HCT116 (cell line): ENCODE results near the gene POLR2J. TPM values are rescaled to one million over a fixed set of nuclear protein-coding genes. Genes with fewer than 3 reads are reported as not detected.

Experiments used
- ATAC-seq: fragments of 200-7000 bp; cut with Tn5 transposase; 2 replicates; pipeline ENCODE4 v1.9.1; 2020; ENCODE audit warnings: mild to moderate bottlenecking, moderate library complexity
- BruUV-seq: library from RNA; stranded (reverse); fragments of 400-500 nt; replicated peaks from 2 replicates; lab custom pipeline; 2021; lab: Mats Ljungman, UMichigan
- CTCF ChIA-PET: fragments of 300-600 bp; sonication (Branson Sonifier 250); formaldehyde crosslinking; loops from one replicate; lab custom pipeline; 2021; ENCODE audit warnings: antibody characterized with exemption; lab: Charles Lee
- POLR2A ChIA-PET: fragments of 300-600, 350-600 bp; sonication (Branson Sonifier 250); formaldehyde crosslinking; loops from one replicate; lab custom pipeline; 2021; ENCODE audit warnings: antibody characterized with exemption; lab: Charles Lee
- RAD21 ChIA-PET, 2 experiments: fragments of 300-600 bp; sonication (Branson Sonifier 250); formaldehyde crosslinking; loops; one replicate each; lab custom pipeline; 2023; ENCODE audit warnings: low total read pairs in 2 of 2; ENCODE audit not compliant: uncharacterized antibody in 2 of 2, unreplicated experiment in 2 of 2, low non-redundant PET in 1 of 2; lab: Charles Lee
- DNase-seq: peaks from one replicate; pipeline ENCODE4 v3.0.0-alpha.2; 2010; ENCODE audit warnings: low read depth, low spot score
- H2AFZ ChIP-seq: fragments of 200-600 bp; shearing (Covaris generic), sonication (generic); 2 replicates; pipeline ENCODE4 v1.6.1; 2017; ENCODE audit warnings: low read depth, mixed run types, mixed read lengths, antibody characterized with exemption, low read length; ENCODE audit not compliant: poor library complexity, severe bottlenecking
- H3K27ac ChIP-seq: 2 replicates; pipeline ENCODE4 v1.5.1; 2012; ENCODE audit warnings: low read depth, low read length
- H3K27me3 ChIP-seq: fragments of 200-600 bp; sonication (generic); 2 replicates; pipeline ENCODE4 v1.6.1; 2016; ENCODE audit warnings: mixed run types, low read length, mixed read lengths; ENCODE audit not compliant: insufficient read depth
- H3K36me3 ChIP-seq, 2 experiments: fragments of 200-500 bp in 1 of 2; fragments of 200-600 bp in 1 of 2; sonication (Bioruptor generic) in 1 of 2; sonication (generic) in 1 of 2; 2 replicates each; pipeline versions ENCODE4 v1.5.1 to v1.6.1; 2014 to 2016; ENCODE audit warnings: low read length in 2 of 2, inconsistent platforms in 1 of 2, mixed read lengths in 1 of 2, mixed run types in 1 of 2; ENCODE audit not compliant: insufficient read depth in 2 of 2, control insufficient read depth in 1 of 2
- H3K4me1 ChIP-seq, 2 experiments: fragments of 200-600 bp in 1 of 2; sonication (generic) in 1 of 2; 2 replicates each; pipeline versions ENCODE4 v1.5.1 to v1.6.1; 2012 to 2017; ENCODE audit warnings: low read length in 2 of 2, inconsistent platforms in 1 of 2, mild to moderate bottlenecking in 1 of 2, mixed read lengths in 1 of 2, mixed run types in 1 of 2, moderate library complexity in 1 of 2; ENCODE audit not compliant: insufficient read depth in 2 of 2, control insufficient read depth in 1 of 2
- H3K4me2 ChIP-seq: fragments of 200-600 bp; sonication (generic); 2 replicates; pipeline ENCODE4 v1.6.1; 2017; ENCODE audit warnings: mixed run types, low read length, mixed read lengths
- H3K4me3 ChIP-seq, 2 experiments: fragments of 200-600 bp in 1 of 2; sonication (generic) in 1 of 2; replicated peaks in 1 of 2; 2 replicates each; pipeline ENCODE4 v1.5.1; 2011 to 2016; ENCODE audit warnings: low read length in 2 of 2, control low read depth in 1 of 2, low read depth in 1 of 2, mild to moderate bottlenecking in 1 of 2, mixed read lengths in 1 of 2, mixed run types in 1 of 2
- H3K79me2 ChIP-seq: fragments of 200-600 bp; sonication (generic); 2 replicates; pipeline ENCODE4 v1.6.1; 2017; ENCODE audit warnings: mild to moderate bottlenecking, mixed run types, low read length, moderate library complexity, mixed read lengths; ENCODE audit not compliant: insufficient read depth
- H3K9ac ChIP-seq: fragments of 200-600 bp; sonication (generic); 2 replicates; pipeline ENCODE4 v1.6.1; 2016; ENCODE audit warnings: low read length, mixed read lengths
- H3K9me2 ChIP-seq: fragments of 200-600 bp; sonication (generic), shearing (Covaris generic); 2 replicates; pipeline ENCODE4 v1.6.1; 2017; ENCODE audit warnings: mixed run types, mild to moderate bottlenecking, moderate library complexity; ENCODE audit not compliant: insufficient read depth
- H3K9me3 ChIP-seq, 2 experiments: fragments of 200-500 bp in 1 of 2; fragments of 200-600 bp in 1 of 2; sonication (Bioruptor generic) in 1 of 2; sonication (generic) in 1 of 2; 2 replicates each; pipeline ENCODE4 v1.6.1; 2014 to 2017; ENCODE audit warnings: low read length in 2 of 2, mixed read lengths in 2 of 2, inconsistent platforms in 1 of 2, low read depth in 1 of 2, mild to moderate bottlenecking in 1 of 2, mixed run types in 1 of 2, moderate library complexity in 1 of 2; ENCODE audit not compliant: control insufficient read depth in 1 of 2, insufficient read depth in 1 of 2
- H4K20me1 ChIP-seq: fragments of 200-600 bp; sonication (generic), shearing (Covaris generic); 2 replicates; pipeline ENCODE4 v1.6.1; 2017; ENCODE audit warnings: mixed run types, mild to moderate bottlenecking, moderate library complexity; ENCODE audit not compliant: insufficient read depth
- CEBPB ChIP-seq: IDR thresholded peaks from 2 replicates; pipeline ENCODE4 v1.6.1; 2012; ENCODE audit warnings: low read depth
- EGR1 ChIP-seq: IDR thresholded peaks from 2 replicates; pipeline ENCODE4 v1.6.1; 2012; ENCODE audit warnings: low read depth
- ELF1 ChIP-seq: IDR thresholded peaks from 2 replicates; pipeline ENCODE4 v1.6.1; 2012; ENCODE audit warnings: low read depth, borderline replicate concordance
- EZH2 ChIP-seq: fragments of 200-600 bp; sonication (generic); IDR thresholded peaks from 2 replicates; pipeline ENCODE4 v1.6.1; 2017; ENCODE audit warnings: antibody characterized with exemption, mixed run types
- EZH2phosphoT487 ChIP-seq: fragments of 200-600 bp; IDR thresholded peaks from 2 replicates; pipeline ENCODE4 v1.6.1; 2018; ENCODE audit warnings: antibody characterized with exemption, borderline replicate concordance
- FOSL1 ChIP-seq: IDR thresholded peaks from 2 replicates; pipeline ENCODE4 v1.6.1; 2012; ENCODE audit warnings: low read depth
- JUND ChIP-seq: IDR thresholded peaks from 2 replicates; pipeline ENCODE4 v1.6.1; 2012
- MAX ChIP-seq: IDR thresholded peaks from 2 replicates; pipeline ENCODE4 v1.6.1; 2012
- RAD21 ChIP-seq: IDR thresholded peaks from 2 replicates; pipeline ENCODE4 v1.6.1; 2012; ENCODE audit warnings: low read depth, mild to moderate bottlenecking
- REST ChIP-seq: IDR thresholded peaks from 2 replicates; pipeline ENCODE4 v1.6.1; 2012; ENCODE audit warnings: low read depth
- SIN3A ChIP-seq: IDR thresholded peaks from 2 replicates; pipeline ENCODE4 v1.6.1; 2012; ENCODE audit warnings: low read depth
- SP1 ChIP-seq: IDR thresholded peaks from 2 replicates; pipeline ENCODE4 v1.6.1; 2012; ENCODE audit warnings: low read depth
- TCF7L2 ChIP-seq: IDR thresholded peaks from 2 replicates; pipeline ENCODE4 v1.7.0; 2011; ENCODE audit warnings: borderline replicate concordance, inconsistent platforms; ENCODE audit not compliant: insufficient read depth, insufficient read length; ENCODE audit errors: extremely low read depth
- YY1 ChIP-seq: IDR thresholded peaks from 2 replicates; pipeline ENCODE4 v1.6.1; 2011; ENCODE audit warnings: low read length, low read depth, moderate library complexity, mild to moderate bottlenecking; ENCODE audit not compliant: insufficient replicate concordance; ENCODE audit errors: extremely low read depth
- ZBTB33 ChIP-seq: IDR thresholded peaks from 2 replicates; pipeline ENCODE4 v1.6.1; 2011; ENCODE audit warnings: mild to moderate bottlenecking, low read length, moderate library complexity; ENCODE audit not compliant: insufficient replicate concordance; ENCODE audit errors: extremely low read depth
- ZNF274 ChIP-seq: fragments of 200-500 bp; sonication (Bioruptor generic); IDR thresholded peaks from 2 replicates; pipeline ENCODE4 v1.6.1; 2014; ENCODE audit warnings: mild to moderate bottlenecking, low read depth, low read length, inconsistent platforms
- intact Hi-C: fragments of 100-400 bp; cut with micrococcal nuclease; formaldehyde crosslinking; loops from 2 replicates; pipeline ENCODE4 v1.10.0; 2022
- total RNA-seq: library from RNA; stranded (reverse); gene quantifications from one replicate; pipeline ENCODE4 v1.2.1, GENCODE V29; 2021; ENCODE audit not compliant: unreplicated experiment
- TF ChIP-seq, protein P1 (sequence below), 3 experiments: fragments of 200-600 bp in 1 of 3; sonication (generic) in 1 of 3; IDR thresholded peaks in 2 of 3; conservative IDR thresholded peaks in 1 of 3; 2 replicates each; pipeline ENCODE4 v1.5.1; 2012 to 2017; ENCODE audit warnings: low read depth in 2 of 3, low read length in 2 of 3, antibody characterized with exemption in 1 of 3, borderline replicate concordance in 1 of 3, control low read depth in 1 of 3, mild to moderate bottlenecking in 1 of 3, mixed read lengths in 1 of 3, mixed run types in 1 of 3, moderate library complexity in 1 of 3; ENCODE audit not compliant: insufficient read depth in 1 of 3
- TF ChIP-seq, protein P2 (sequence below): IDR thresholded peaks from 2 replicates; pipeline ENCODE4 v1.6.1; 2012

POLR2J gene
- total RNA-seq, 1 experiment from 2014 or later: 54.9 TPM

DNA sequence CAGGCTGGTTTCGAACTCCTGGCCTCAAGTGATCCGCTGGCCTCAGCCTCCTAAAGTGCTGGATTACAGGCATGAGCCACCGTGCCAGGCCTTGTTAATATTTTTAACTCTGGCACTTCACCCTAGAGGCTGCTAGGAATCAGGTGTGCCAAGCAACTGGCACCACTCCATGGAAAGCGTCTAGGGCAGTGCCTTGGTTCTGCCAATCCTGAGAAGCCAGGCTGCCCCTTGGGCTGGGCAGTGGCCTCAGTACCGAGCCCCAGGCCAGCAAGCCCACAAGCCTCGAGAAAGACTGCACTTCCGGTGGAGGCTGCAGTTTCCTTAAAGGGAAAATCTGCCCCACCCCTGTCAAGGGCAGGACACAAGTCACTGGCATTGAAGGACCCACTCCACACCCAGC is 25.4 kb downstream of the POLR2J start:
- H3K27ac ChIP-seq: no peak overlapping the region
- TF ChIP-seq EZH2phosphoT487 (no peak), ZNF274 (no peak), CEBPB (no peak), ZBTB33 (no peak), EZH2 (no peak), SP1 (no peak), REST (no peak), JUND (no peak), TCF7L2 (no peak), EGR1 (no peak), RAD21 (no peak), MAX (no peak), YY1 (no peak), SIN3A (no peak), FOSL1 (no peak), ELF1 (no peak)
- TF ChIP-seq, protein P1, sequence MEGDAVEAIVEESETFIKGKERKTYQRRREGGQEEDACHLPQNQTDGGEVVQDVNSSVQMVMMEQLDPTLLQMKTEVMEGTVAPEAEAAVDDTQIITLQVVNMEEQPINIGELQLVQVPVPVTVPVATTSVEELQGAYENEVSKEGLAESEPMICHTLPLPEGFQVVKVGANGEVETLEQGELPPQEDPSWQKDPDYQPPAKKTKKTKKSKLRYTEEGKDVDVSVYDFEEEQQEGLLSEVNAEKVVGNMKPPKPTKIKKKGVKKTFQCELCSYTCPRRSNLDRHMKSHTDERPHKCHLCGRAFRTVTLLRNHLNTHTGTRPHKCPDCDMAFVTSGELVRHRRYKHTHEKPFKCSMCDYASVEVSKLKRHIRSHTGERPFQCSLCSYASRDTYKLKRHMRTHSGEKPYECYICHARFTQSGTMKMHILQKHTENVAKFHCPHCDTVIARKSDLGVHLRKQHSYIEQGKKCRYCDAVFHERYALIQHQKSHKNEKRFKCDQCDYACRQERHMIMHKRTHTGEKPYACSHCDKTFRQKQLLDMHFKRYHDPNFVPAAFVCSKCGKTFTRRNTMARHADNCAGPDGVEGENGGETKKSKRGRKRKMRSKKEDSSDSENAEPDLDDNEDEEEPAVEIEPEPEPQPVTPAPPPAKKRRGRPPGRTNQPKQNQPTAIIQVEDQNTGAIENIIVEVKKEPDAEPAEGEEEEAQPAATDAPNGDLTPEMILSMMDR (IDR thresholded peaks at IDR 0.05 in 2 of 3, conservative IDR thresholded peaks at IDR 0.05 in 1 of 3; ENCODE audit: borderline replicate concordance in 1 of 3, insufficient read depth in 1 of 3, low read depth in 2 of 3, low read length in 2 of 3): no peak
- TF ChIP-seq, protein P2, sequence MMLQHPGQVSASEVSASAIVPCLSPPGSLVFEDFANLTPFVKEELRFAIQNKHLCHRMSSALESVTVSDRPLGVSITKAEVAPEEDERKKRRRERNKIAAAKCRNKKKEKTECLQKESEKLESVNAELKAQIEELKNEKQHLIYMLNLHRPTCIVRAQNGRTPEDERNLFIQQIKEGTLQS: no peak
- H3K4me3 ChIP-seq: no peak overlapping the region
- no peak overlapping the region for H3K9ac ChIP-seq
- H3K79me2 ChIP-seq: no peaks in the 10 kb centered on the region
- no peak overlapping the region for H3K4me2 ChIP-seq
- no peak overlapping the region for H2AFZ ChIP-seq
- ATAC-seq (no peak), DNase-seq (no peak)
- RAD21 ChIA-PET: no interaction called here
- no peaks in the 10 kb centered on the region for H3K27me3 ChIP-seq
- CTCF ChIA-PET: no interaction called here
- intact Hi-C loops: loop anchor here (5.0 kb wide), 1 partner anchor 176 kb away; no protein-coding TSS in a partner anchor
- POLR2A ChIA-PET: no interaction called here
- no TSS peak for BruUV-seq
- peaks cover 0 to 4% of the 10 kb centered on the region in 2 experiments; a peak in 3 of 4 replicates for H3K36me3 ChIP-seq
- H4K20me1 ChIP-seq: no peaks in the 10 kb centered on the region
- peaks cover 21 to 30% of the 10 kb centered on the region in 2 experiments for H3K4me1 ChIP-seq
- H3K9me2 ChIP-seq: no peaks in the 10 kb centered on the region
- H3K9me3 ChIP-seq: no peaks in the 10 kb centered on the region
